Measurements from ENCODE around the gene APOE. TPM values are rescaled to one million over a fixed set of nuclear protein-coding genes. Genes with fewer than 3 reads are reported as not detected.

The APOE gene
- polyA plus RNA-seq, 1 experiment = 2.8 TPM

GRCh38 chr19:44890366-44891015 lies 15.1 kb upstream of the APOE start:
- ChIA-PET POLR2A (interaction anchor here (0.6 to 0.7 kb wide), 4 partner anchors 39 to 1984 kb away, joined by 3 to 11 read pairs (median 4); no protein-coding TSS in a partner anchor), CTCF (interaction anchor here (4.0 kb wide), 1 partner anchor 13 kb away, joined by 31 read pairs; no protein-coding TSS in a partner anchor)
- Histone ChIP-seq H3K4me3 (ENCODE audit: low read depth, low read length) (peak overlapping the region; percentile 57), H3K36me3 (ENCODE audit: control insufficient read depth, insufficient read depth, low read length) (peaks cover 37% of the 10 kb centered on the region), H3K27me3 (ENCODE audit: control insufficient read depth, insufficient read depth, low read length) (no peaks in the 10 kb centered on the region)
- peak; percentile 99 for DNase-seq (ENCODE audit: low read depth)
- no peak for TF ChIP-seq CTCF (IDR thresholded peaks at IDR 0.05; ENCODE audit: insufficient read depth, low read depth, low read length)

GRCh38 chr19:44891016-44891882 lies 14.3 kb upstream of the APOE start, which contains the start of gene TOMM40:
TOMM40 (plus strand) TSS chr19:44891254; CDS start chr19:44891416, 162 bp downstream.
- H3K27me3 ChIP-seq (ENCODE audit: control insufficient read depth, insufficient read depth, low read length) = no peaks in the 10 kb centered on the region
- CTCF ChIA-PET = interaction anchor here (4.0 kb wide), 1 partner anchor 12 kb away, joined by 31 read pairs; no protein-coding TSS in a partner anchor
- DNase-seq (ENCODE audit: low read depth) = no peak
- TF ChIP-seq CTCF (IDR thresholded peaks at IDR 0.05; ENCODE audit: insufficient read depth, low read depth, low read length) = no peak
- H3K4me3 ChIP-seq (ENCODE audit: low read depth, low read length) = peak within 1 kb of the TSS; percentile 80
- peaks cover 37% of the 10 kb centered on the region for H3K36me3 ChIP-seq (ENCODE audit: control insufficient read depth, insufficient read depth, low read length)
- POLR2A ChIA-PET = no interaction called here

GRCh38 chr19:44892932-44893331 lies 12.7 kb upstream of the APOE start:
- TF ChIP-seq CTCF (IDR thresholded peaks at IDR 0.05; ENCODE audit: insufficient read depth, low read depth, low read length) = no peak
- H3K27me3 ChIP-seq (ENCODE audit: control insufficient read depth, insufficient read depth, low read length) = no peaks in the 10 kb centered on the region
- POLR2A ChIA-PET = no interaction called here
- no peak for DNase-seq (ENCODE audit: low read depth)
- CTCF ChIA-PET = interaction anchor here (1.1 to 4.0 kb wide), 2 partner anchors 10 to 62 kb away, joined by 3 to 31 read pairs; partner anchors contain the start of gene CLPTM1
- no peak overlapping the region for H3K4me3 ChIP-seq (ENCODE audit: low read depth, low read length)
- peaks cover 40% of the 10 kb centered on the region for H3K36me3 ChIP-seq (ENCODE audit: control insufficient read depth, insufficient read depth, low read length)

- ChIA-PET CTCF (interaction anchor here (4.0 kb wide), 1 partner anchor 10 kb away, joined by 31 read pairs; no protein-coding TSS in a partner anchor), POLR2A (no interaction called here)
- Histone ChIP-seq H3K4me3 (ENCODE audit: low read depth, low read length) (no peak overlapping the region), H3K36me3 (ENCODE audit: control insufficient read depth, insufficient read depth, low read length) (peaks cover 36% of the 10 kb centered on the region), H3K27me3 (ENCODE audit: control insufficient read depth, insufficient read depth, low read length) (no peaks in the 10 kb centered on the region)
- no peak for TF ChIP-seq CTCF (IDR thresholded peaks at IDR 0.05; ENCODE audit: insufficient read depth, low read depth, low read length)
- no peak for DNase-seq (ENCODE audit: low read depth)
These were observed 12.1 kb upstream of the APOE start for GRCh38 chr19:44893332-44894051.
